Ovary (tissue), 3 donors: ENCODE measurements around the gene PPFIBP2.

Source experiments
- CTCF ChIP-seq, 3 donors: fragments of 450-650 bp in 2 of 3; fragments of 200-600 bp in 1 of 3; IDR thresholded peaks; one replicate each; pipeline versions ENCODE4 v1.5.1 to v1.8.0; 2016 to 2022; ENCODE audit warnings: antibody characterized with exemption in 3 of 3, mild to moderate bottlenecking in 1 of 3
- POLR2A ChIP-seq: fragments of 450-650 bp; IDR thresholded peaks from one replicate; pipeline ENCODE4 v1.6.1; 2017; ENCODE audit warnings: antibody characterized with exemption, mild to moderate bottlenecking, moderate library complexity
- donor health status: DM: no; HTN: no; CAD: no.

GRCh38 chr11:7643314-7643713 lies 129.5 kb downstream of the PPFIBP2 start:
- TF ChIP-seq CTCF (IDR thresholded peaks at IDR 0.05) (no peak), POLR2A (no peak)
